ENCODE data around the gene OR2T27. TPM values are rescaled to one million over a fixed set of nuclear protein-coding genes. Genes with fewer than 3 reads are reported as not detected.
"Not testable (repeated sequence)": the region's sequence is repeated elsewhere in the genome, so short reads cannot be mapped to it uniquely, and the experiment has no call there.

Gene OR2T27
- total RNA-seq, 1 experiment from 2014 or later: not detected

DNA sequence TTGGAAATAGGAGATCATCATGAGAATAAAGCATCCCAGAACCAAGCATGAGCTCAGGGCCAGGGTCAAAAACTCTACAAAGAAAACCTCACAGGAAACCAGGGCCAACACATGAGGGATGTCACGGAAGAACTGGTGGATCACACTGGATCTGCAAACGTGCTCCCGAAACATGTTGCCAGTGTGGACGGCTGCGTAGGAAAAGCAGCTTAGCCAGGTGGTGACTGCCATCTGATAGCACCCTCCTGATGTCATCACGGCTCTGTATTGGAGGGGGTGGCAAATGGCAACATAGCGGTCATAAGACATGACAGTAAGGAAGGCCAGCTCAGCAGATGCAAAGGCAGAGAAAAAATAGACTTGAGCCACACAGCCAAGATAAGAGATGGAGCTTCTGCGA lies 26.3 kb upstream of the OR2T27 start:
- ChIA-PET CTCF (no interaction called here), POLR2A (ENCODE audit: unreplicated experiment) (no interaction called here)
- no peaks in the 10 kb centered on the region for H3F3A ChIP-seq (ENCODE audit: low read length, unreplicated experiment)
- no peaks in the 10 kb centered on the region for H3K4me1 ChIP-seq (ENCODE audit: insufficient read depth, low read length)
- peaks cover 12% of the 10 kb centered on the region for H3K9me3 ChIP-seq (ENCODE audit: low read length)
- no peaks in the 10 kb centered on the region for H4K20me1 ChIP-seq (ENCODE audit: low read length)
- H3K79me2 ChIP-seq (ENCODE audit: low read length): no peaks in the 10 kb centered on the region
- no peak overlapping the region for H3K27ac ChIP-seq (ENCODE audit: low read length)
- BruUV-seq (replicated peaks): no TSS peak
- intact Hi-C loops (cut with micrococcal nuclease): no loop called here
- H3K4me3 ChIP-seq (ENCODE audit: low read length): no peak overlapping the region
- DNase-seq (no peak), ATAC-seq (no peak)
- H2AFZ ChIP-seq (ENCODE audit: low read length): no peak overlapping the region
- H3K36me3 ChIP-seq (ENCODE audit: low read depth, low read length): no peaks in the 10 kb centered on the region
- no peak overlapping the region for H3K4me2 ChIP-seq (ENCODE audit: low read length)
- peaks cover 10% of the 10 kb centered on the region; the same call in 1 of the 2 replicates for H3K27me3 ChIP-seq (ENCODE audit: low read length)
- no peaks in the 10 kb centered on the region for H3K9me2 ChIP-seq (replicated peaks; ENCODE audit: low read length)
- TF ChIP-seq, protein P1, sequence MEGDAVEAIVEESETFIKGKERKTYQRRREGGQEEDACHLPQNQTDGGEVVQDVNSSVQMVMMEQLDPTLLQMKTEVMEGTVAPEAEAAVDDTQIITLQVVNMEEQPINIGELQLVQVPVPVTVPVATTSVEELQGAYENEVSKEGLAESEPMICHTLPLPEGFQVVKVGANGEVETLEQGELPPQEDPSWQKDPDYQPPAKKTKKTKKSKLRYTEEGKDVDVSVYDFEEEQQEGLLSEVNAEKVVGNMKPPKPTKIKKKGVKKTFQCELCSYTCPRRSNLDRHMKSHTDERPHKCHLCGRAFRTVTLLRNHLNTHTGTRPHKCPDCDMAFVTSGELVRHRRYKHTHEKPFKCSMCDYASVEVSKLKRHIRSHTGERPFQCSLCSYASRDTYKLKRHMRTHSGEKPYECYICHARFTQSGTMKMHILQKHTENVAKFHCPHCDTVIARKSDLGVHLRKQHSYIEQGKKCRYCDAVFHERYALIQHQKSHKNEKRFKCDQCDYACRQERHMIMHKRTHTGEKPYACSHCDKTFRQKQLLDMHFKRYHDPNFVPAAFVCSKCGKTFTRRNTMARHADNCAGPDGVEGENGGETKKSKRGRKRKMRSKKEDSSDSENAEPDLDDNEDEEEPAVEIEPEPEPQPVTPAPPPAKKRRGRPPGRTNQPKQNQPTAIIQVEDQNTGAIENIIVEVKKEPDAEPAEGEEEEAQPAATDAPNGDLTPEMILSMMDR (conservative IDR thresholded peaks at IDR 0.05; ENCODE audit: low read depth, low read length): no peak
- TF ChIP-seq EZH2phosphoT487 (IDR thresholded peaks at IDR 0.05; ENCODE audit: borderline replicate concordance, low read length) (no peak), EZH2 (IDR thresholded peaks at IDR 0.05; ENCODE audit: low read length, unreplicated experiment) (no peak)
- H3K9ac ChIP-seq (ENCODE audit: low read length): no peak overlapping the region

- Histone ChIP-seq H3K4me1 (ENCODE audit: insufficient read depth, low read length) (no peaks in the 10 kb centered on the region), H3K27me3 (ENCODE audit: low read length) (no peaks in the 10 kb centered on the region), H3K27ac (ENCODE audit: low read length) (no peak overlapping the region), H4K20me1 (ENCODE audit: low read length) (no peaks in the 10 kb centered on the region), H3K36me3 (ENCODE audit: low read depth, low read length) (0 out of 2 replicates have a peak, but pooled peaks cover 2% of the 10 kb centered on the region), H3K4me3 (ENCODE audit: low read length) (no peak overlapping the region), H2AFZ (ENCODE audit: low read length) (no peak overlapping the region), H3K9me3 (ENCODE audit: low read length) (peaks cover 41% of the 10 kb centered on the region), H3K9me2 (replicated peaks; ENCODE audit: low read length) (no peaks in the 10 kb centered on the region), H3K79me2 (ENCODE audit: low read length) (no peaks in the 10 kb centered on the region), H3K9ac (ENCODE audit: low read length) (no peak overlapping the region), H3F3A (ENCODE audit: low read length, unreplicated experiment) (no peaks in the 10 kb centered on the region), H3K4me2 (ENCODE audit: low read length) (no peak overlapping the region)
- no TSS peak for BruUV-seq (replicated peaks)
- CTCF ChIA-PET: no interaction called here
- ATAC-seq: no peak
- intact Hi-C loops (cut with micrococcal nuclease): no loop called here
- peak; percentile 46 for DNase-seq
- POLR2A ChIA-PET (ENCODE audit: unreplicated experiment): interaction anchor here (0.6 kb wide), 1 partner anchor 215 kb away, joined by 12 read pairs; no protein-coding TSS in a partner anchor
- TF ChIP-seq, protein P1 (conservative IDR thresholded peaks at IDR 0.05; ENCODE audit: low read depth, low read length): no peak
- no peak for TF ChIP-seq EZH2phosphoT487 (IDR thresholded peaks at IDR 0.05; ENCODE audit: borderline replicate concordance, low read length)
- TF ChIP-seq EZH2 (IDR thresholded peaks at IDR 0.05; ENCODE audit: low read length, unreplicated experiment): no peak
These were observed 14.7 kb upstream of the OR2T27 start for GRCh38 chr1:248670003-248670402.

- H3K27me3 ChIP-seq (ENCODE audit: low read length); H3K9me2 ChIP-seq (replicated peaks; ENCODE audit: low read length); H3K4me3 ChIP-seq (ENCODE audit: low read length); CTCF ChIA-PET; H3K27ac ChIP-seq (ENCODE audit: low read length); intact Hi-C loops (cut with micrococcal nuclease); H3F3A ChIP-seq (ENCODE audit: low read length, unreplicated experiment); ATAC-seq; H4K20me1 ChIP-seq (ENCODE audit: low read length); H3K4me1 ChIP-seq (ENCODE audit: insufficient read depth, low read length); POLR2A ChIA-PET (ENCODE audit: unreplicated experiment); H3K79me2 ChIP-seq (ENCODE audit: low read length); DNase-seq; H2AFZ ChIP-seq (ENCODE audit: low read length); H3K36me3 ChIP-seq (ENCODE audit: low read depth, low read length); H3K9ac ChIP-seq (ENCODE audit: low read length); BruUV-seq (replicated peaks); H3K4me2 ChIP-seq (ENCODE audit: low read length): not testable (repeated sequence)
- peaks cover 17% of the 10 kb centered on the region for H3K9me3 ChIP-seq (ENCODE audit: low read length)
These were observed 8.4 kb upstream of the OR2T27 start for GRCh38 chr1:248663453-248664328.

- H3K9me3 ChIP-seq (ENCODE audit: low read length); H3K9ac ChIP-seq (ENCODE audit: low read length); H3F3A ChIP-seq (ENCODE audit: low read length, unreplicated experiment); POLR2A ChIA-PET (ENCODE audit: unreplicated experiment); H3K9me2 ChIP-seq (replicated peaks; ENCODE audit: low read length); H2AFZ ChIP-seq (ENCODE audit: low read length); intact Hi-C loops (cut with micrococcal nuclease); DNase-seq; H3K4me2 ChIP-seq (ENCODE audit: low read length); CTCF ChIA-PET; H3K79me2 ChIP-seq (ENCODE audit: low read length); H3K36me3 ChIP-seq (ENCODE audit: low read depth, low read length); H4K20me1 ChIP-seq (ENCODE audit: low read length); H3K4me1 ChIP-seq (ENCODE audit: insufficient read depth, low read length); H3K4me3 ChIP-seq (ENCODE audit: low read length); H3K27ac ChIP-seq (ENCODE audit: low read length); BruUV-seq (replicated peaks); ATAC-seq: not testable (repeated sequence)
- peaks cover 16% of the 10 kb centered on the region for H3K27me3 ChIP-seq (ENCODE audit: low read length)
These were observed 1.5 kb upstream of the OR2T27 start for GRCh38 chr1:248656797-248657196.
